Lower leg skin (tissue), 4 donors: ENCODE measurements around the gene ASIC2. TPM values are rescaled to one million over a fixed set of nuclear protein-coding genes. Genes with fewer than 3 reads are reported as not detected.

Experiments
- DNase-seq, 2 donors: peaks; one replicate each; pipeline ENCODE4 v3.0.0-alpha.2; 2019; ENCODE audit warnings: low spot score in 2 of 2
- H3K4me3 ChIP-seq: fragments of 200-600 bp; sonication (generic); 2 replicates; pipeline ENCODE4 v1.5.1; 2017; ENCODE audit warnings: mild to moderate bottlenecking, low read depth; ENCODE audit not compliant: poor library complexity, severe bottlenecking
- CTCF ChIP-seq, 3 donors: fragments of 450-650 bp; IDR thresholded peaks; one replicate each; pipeline ENCODE4 v1.5.1; 2016; ENCODE audit warnings: antibody characterized with exemption in 3 of 3, mild to moderate bottlenecking in 3 of 3, moderate library complexity in 2 of 3
- POLR2A ChIP-seq, 2 donors: fragments of 450-650 bp; IDR thresholded peaks; one replicate each; pipeline ENCODE4 v1.6.1; 2016 to 2017; ENCODE audit warnings: antibody characterized with exemption in 2 of 2, mild to moderate bottlenecking in 1 of 2, moderate library complexity in 1 of 2
- WGBS, 2 donors: methylation state at CpG; one replicate each; pipeline ENCODE4 v1.1.5; 2018; 5-methylcytosine and 5-hydroxymethylcytosine counted together
- intact Hi-C: fragments of 100-400 bp; cut with DNase I; formaldehyde crosslinking; loops from one replicate; pipeline ENCODE4 v1.15.0; 2023; ENCODE audit warnings: low total_unique reads
- total RNA-seq, 4 donors: library from RNA; depleted of rRNA; stranded (reverse); fragments of >200 nt; gene quantifications; one replicate each; pipeline ENCODE4 v1.1.0, GENCODE V29; 2016

ASIC2 gene
- total RNA-seq, 4 donors from 2014 or later, result 0.21 TPM; not detected in 3

- no peak for TF ChIP-seq POLR2A (IDR thresholded peaks at IDR 0.05)
- no peak for TF ChIP-seq CTCF (IDR thresholded peaks at IDR 0.05)
- intact Hi-C loops, result no loop called here
- H3K4me3 ChIP-seq, result no peak overlapping the region
- peak in 1 of 2 donors; percentile 15 for DNase-seq
- WGBS, 2 donors, result 20 to 21% methylated on average over 2 of the region's 2 CpGs
Observed at GRCh38 chr17:33039874-33040273, 253.2 kb downstream of the ASIC2 start.

- H3K4me3 ChIP-seq, result no peak overlapping the region
- TF ChIP-seq CTCF (IDR thresholded peaks at IDR 0.05) (no peak), POLR2A (IDR thresholded peaks at IDR 0.05) (no peak)
- intact Hi-C loops, result no loop called here
- WGBS, 2 donors, result 0% methylated on average over 3 of the region's 3 CpGs
- DNase-seq, result no peak
Observed at GRCh38 chr17:33038740-33039139, 254.4 kb downstream of the ASIC2 start.

GRCh38 chr17:33033176-33033575, 259.9 kb downstream of the ASIC2 start:
- TF ChIP-seq CTCF (IDR thresholded peaks at IDR 0.05), result no peak
- TF ChIP-seq POLR2A (IDR thresholded peaks at IDR 0.05), result no peak
- 95% methylated on average over 4 of the region's 4 CpGs; no CpG with 5 or more reads in 1 of the 2 donors for WGBS, 2 donors
- no peak overlapping the region for H3K4me3 ChIP-seq
- intact Hi-C loops, result no loop called here
- DNase-seq, result peak in 1 of 2 donors; percentile 50

- TF ChIP-seq POLR2A (IDR thresholded peaks at IDR 0.05) (no peak), CTCF (IDR thresholded peaks at IDR 0.05) (no peak)
- 81 to 84% methylated on average over 1 of the region's 1 CpG for WGBS, 2 donors
- no peak overlapping the region for H3K4me3 ChIP-seq
- intact Hi-C loops, result no loop called here
- DNase-seq, result no peak
Observed at GRCh38 chr17:33028778-33029177, 264.3 kb downstream of the ASIC2 start.

- H3K4me3 ChIP-seq, result no peak overlapping the region
- no peak for TF ChIP-seq POLR2A (IDR thresholded peaks at IDR 0.05)
- TF ChIP-seq CTCF (IDR thresholded peaks at IDR 0.05), result no peak
- intact Hi-C loops, result no loop called here
- 84 to 86% methylated on average over 8 of the region's 8 CpGs for WGBS, 2 donors
- DNase-seq, result no peak
Observed at GRCh38 chr17:33028061-33028460, 265.0 kb downstream of the ASIC2 start.
